Activated naive CD4-positive, alpha-beta T cell treated with anti-CD3 and anti-CD28 coated beads, Interleukin-2, amount 10 ng/mL, durations not matched to agents 7 days and 5 days (primary cell): ENCODE results near the gene OR2G3.

Experiments
- CTCF ChIA-PET: fragments of 350-600 bp; sonication (Branson Sonifier 250); formaldehyde crosslinking; loops from one replicate; lab custom pipeline; 2021; ENCODE audit warnings: antibody characterized with exemption; lab: Charles Lee
- DNase-seq: peaks from one replicate; pipeline ENCODE4 v3.0.0-alpha.2; 2020
- H3K27ac Mint-ChIP-seq: one replicate; pipeline ENCODE4 v1.8.0; 2021; ENCODE audit warnings: mild to moderate bottlenecking, moderate library complexity, mixed read lengths
- H3K27me3 Mint-ChIP-seq: one replicate; pipeline ENCODE4 v1.8.0; 2021; ENCODE audit warnings: mild to moderate bottlenecking, mixed read lengths
- H3K36me3 Mint-ChIP-seq: one replicate; pipeline ENCODE4 v1.8.0; 2021; ENCODE audit warnings: mixed read lengths
- H3K4me1 Mint-ChIP-seq: one replicate; pipeline ENCODE4 v1.8.0; 2021; ENCODE audit warnings: mixed read lengths
- H3K4me3 Mint-ChIP-seq: one replicate; pipeline ENCODE4 v1.8.0; 2021; ENCODE audit warnings: mild to moderate bottlenecking, moderate library complexity, mixed read lengths
- H3K9me3 Mint-ChIP-seq: one replicate; pipeline ENCODE4 v1.8.0; 2021; ENCODE audit warnings: mixed read lengths

OR2G3 gene

DNA sequence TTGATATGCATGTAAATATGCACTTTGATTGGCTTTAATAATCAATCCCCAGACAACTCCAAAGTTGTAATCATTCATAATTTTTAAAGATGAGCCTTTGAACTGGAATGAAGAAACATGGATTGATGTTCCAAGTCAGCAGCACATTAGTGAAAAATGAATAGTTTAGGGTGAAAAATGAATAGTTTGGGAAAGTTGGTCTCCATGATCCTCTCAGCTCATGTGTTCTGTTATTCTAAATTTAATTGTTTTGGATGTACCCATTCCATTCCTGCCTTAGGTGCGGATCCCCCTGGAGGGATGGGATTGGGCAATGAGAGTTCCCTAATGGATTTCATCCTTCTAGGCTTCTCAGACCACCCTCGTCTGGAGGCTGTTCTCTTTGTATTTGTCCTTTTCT lies at the start of gene OR2G3:
Gene OR2G3, plus strand, starts transcription at position 301 of the 400 bp plus-strand sequence. Its CDS starts 0 bp downstream, at position 301.
- no peak within 1 kb of the TSS for H3K27ac Mint-ChIP-seq
- no peak within 1 kb of the TSS for H3K4me3 Mint-ChIP-seq
- no peaks in the 10 kb centered on the region for H3K27me3 Mint-ChIP-seq
- H3K9me3 Mint-ChIP-seq = no peaks in the 10 kb centered on the region
- H3K36me3 Mint-ChIP-seq = no peaks in the 10 kb centered on the region
- CTCF ChIA-PET = no interaction called here
- no peak for DNase-seq
- H3K4me1 Mint-ChIP-seq = no peaks in the 10 kb centered on the region

DNA sequence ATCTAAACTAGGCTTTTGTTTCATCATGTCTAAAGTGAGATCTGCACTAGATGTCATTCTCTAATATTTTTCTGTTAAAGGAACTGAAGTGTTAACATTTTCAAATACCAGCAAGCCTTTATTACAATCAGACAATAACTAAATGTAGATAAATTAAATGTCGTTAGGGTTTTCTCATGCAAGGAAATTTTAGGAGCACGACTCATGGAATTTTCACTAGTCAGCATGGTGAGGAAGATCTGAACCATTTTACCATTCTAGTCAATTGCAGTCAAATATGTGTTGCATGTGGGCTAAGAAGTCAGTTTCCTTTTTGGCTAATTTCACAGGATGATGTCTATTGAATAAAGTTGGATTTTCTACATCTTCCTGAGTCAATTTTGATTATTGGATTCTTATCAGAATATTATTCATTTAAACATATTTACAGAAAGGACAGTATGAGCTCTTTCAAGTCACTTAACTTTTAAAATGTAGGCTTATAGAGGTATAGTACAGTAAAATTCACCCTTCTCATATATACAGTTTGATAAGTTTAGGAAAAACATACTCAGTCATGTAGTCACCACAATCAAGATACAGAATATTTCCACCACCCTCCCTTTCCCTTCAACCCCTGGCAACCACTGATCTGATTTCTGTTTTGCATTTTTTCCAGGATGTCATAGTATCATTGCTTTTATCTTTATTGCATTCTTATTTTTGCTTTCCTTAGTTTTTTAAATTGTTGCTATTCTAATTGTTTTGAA lies 47.3 kb upstream of the OR2G3 start:
- H3K27ac Mint-ChIP-seq = no peak overlapping the region
- no peak overlapping the region for H3K4me3 Mint-ChIP-seq
- CTCF ChIA-PET = no interaction called here
- H3K36me3 Mint-ChIP-seq = no peaks in the 10 kb centered on the region
- DNase-seq = no peak
- H3K27me3 Mint-ChIP-seq = no peaks in the 10 kb centered on the region
- H3K4me1 Mint-ChIP-seq = no peaks in the 10 kb centered on the region
- no peaks in the 10 kb centered on the region for H3K9me3 Mint-ChIP-seq

DNA sequence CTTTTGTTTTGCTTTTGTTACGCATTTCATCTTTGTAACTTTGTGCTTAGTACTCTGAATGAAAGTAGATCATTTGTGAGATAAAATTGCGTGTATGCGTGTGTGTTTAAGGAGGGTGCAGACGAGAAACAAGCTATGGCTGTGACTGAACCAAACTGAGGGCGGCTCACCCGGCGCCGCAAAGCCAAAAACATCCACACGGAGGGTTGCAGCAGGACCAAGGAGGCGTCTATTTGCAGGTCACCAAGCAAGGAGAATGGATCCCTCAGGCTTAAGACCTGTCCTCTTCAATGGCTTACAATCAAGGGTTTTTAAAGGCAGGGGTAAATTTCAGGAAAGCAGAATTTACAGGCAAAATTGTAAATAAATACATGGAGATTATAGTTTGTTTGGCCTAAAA lies 43.7 kb upstream of the OR2G3 start:
- Mint-ChIP-seq H3K36me3 (no peaks in the 10 kb centered on the region), H3K4me1 (no peaks in the 10 kb centered on the region), H3K4me3 (no peak overlapping the region), H3K27me3 (no peaks in the 10 kb centered on the region), H3K27ac (no peak overlapping the region), H3K9me3 (no peaks in the 10 kb centered on the region)
- DNase-seq = no peak
- CTCF ChIA-PET = no interaction called here

DNA sequence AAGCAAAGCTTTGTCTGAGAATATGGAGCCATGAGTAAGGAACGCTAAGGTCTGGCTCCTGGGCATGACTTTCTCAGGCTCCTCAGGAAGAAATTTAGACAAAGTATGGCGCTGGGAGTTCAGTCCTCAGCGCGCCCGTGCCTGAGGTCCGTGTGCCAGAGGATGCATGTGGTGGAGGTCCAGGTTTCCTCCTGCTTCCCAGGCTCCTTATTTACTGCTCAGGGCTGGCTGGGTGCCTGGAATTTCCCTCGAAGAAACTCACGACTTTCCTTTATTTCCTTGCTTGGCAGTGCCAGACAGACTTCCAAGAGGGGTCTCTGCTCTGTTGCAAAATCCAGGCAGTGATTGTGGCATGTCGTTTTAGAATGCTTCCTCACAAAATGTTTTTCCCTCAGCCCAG lies 43.2 kb upstream of the OR2G3 start:
- Mint-ChIP-seq H3K4me3 (no peak overlapping the region), H3K36me3 (no peaks in the 10 kb centered on the region), H3K4me1 (no peaks in the 10 kb centered on the region), H3K27ac (no peak overlapping the region), H3K27me3 (no peaks in the 10 kb centered on the region), H3K9me3 (no peaks in the 10 kb centered on the region)
- CTCF ChIA-PET = no interaction called here
- no peak for DNase-seq

DNA sequence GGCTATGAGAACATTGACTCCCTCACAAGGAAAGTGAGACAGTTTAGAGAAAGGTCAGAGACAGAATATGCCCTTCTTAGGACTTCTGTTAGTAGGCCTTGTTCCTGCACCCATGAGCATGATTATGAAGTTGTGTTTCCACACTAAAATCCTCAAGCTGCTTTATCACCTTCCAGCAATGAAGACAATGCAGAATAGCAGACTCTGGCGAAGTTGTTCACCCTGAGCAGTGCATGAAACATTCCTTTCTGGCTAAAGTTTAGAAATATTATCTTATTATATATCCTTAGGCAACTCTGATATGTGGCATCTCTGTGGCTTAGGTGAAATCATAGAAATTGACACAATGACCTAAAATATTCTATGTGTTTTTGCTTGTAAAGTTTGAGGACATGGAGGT lies 31.1 kb upstream of the OR2G3 start:
- Mint-ChIP-seq H3K27me3 (peaks cover 7% of the 10 kb centered on the region), H3K4me3 (no peak overlapping the region), H3K4me1 (no peaks in the 10 kb centered on the region), H3K36me3 (no peaks in the 10 kb centered on the region), H3K27ac (no peak overlapping the region), H3K9me3 (peaks cover 4% of the 10 kb centered on the region)
- CTCF ChIA-PET = interaction anchor here (0.6 kb wide), 1 partner anchor 333 kb away, joined by 3 read pairs; no protein-coding TSS in a partner anchor
- no peak for DNase-seq

DNA sequence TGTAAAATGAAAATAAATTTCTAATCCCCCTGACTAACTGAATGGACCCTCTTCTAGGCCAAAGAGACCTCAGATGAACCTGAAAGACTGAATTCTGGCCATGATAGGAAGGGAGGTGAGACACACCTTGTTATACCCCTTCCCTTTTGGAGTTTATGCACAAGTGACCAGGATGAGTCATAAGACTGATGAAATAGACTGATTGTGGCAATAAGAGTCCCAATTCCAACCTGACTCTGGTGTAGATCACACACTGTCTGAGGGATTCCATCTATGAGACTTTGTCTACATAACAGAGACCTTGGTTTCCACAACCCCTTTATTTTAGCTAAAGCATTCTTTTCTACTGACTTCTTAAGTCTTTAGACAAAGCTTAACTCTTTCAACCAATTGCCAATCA lies 30.7 kb upstream of the OR2G3 start:
- no peak for DNase-seq
- Mint-ChIP-seq H3K4me3 (no peak overlapping the region), H3K4me1 (no peaks in the 10 kb centered on the region), H3K27ac (no peak overlapping the region), H3K36me3 (no peaks in the 10 kb centered on the region), H3K9me3 (peaks cover 4% of the 10 kb centered on the region), H3K27me3 (peaks cover 7% of the 10 kb centered on the region)
- CTCF ChIA-PET = no interaction called here

DNA sequence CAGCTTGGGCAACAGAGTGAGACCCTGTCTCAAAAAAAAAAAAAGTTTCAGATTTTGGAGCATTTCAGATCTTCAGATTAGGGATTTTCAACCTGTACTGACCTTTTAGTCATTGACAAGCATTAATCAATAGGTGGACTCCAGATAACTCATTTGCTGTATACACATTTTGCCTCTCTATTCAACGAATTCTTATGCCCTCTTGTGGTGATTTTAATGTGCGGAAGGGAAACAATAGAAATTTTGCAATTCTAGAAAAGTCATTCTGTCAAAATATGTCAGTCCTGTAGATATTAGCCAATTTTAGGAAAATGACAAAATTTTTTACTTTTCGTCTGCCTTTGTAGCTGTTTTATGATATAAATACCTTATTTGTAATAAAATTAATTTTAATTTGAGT lies 28.9 kb upstream of the OR2G3 start:
- no peaks in the 10 kb centered on the region for H3K36me3 Mint-ChIP-seq
- no peaks in the 10 kb centered on the region for H3K4me1 Mint-ChIP-seq
- no peak overlapping the region for H3K27ac Mint-ChIP-seq
- CTCF ChIA-PET = interaction anchor here (1.6 to 1.8 kb wide), 3 partner anchors 187 to 204 kb away, joined by 3 to 7 read pairs (median 5); no protein-coding TSS in a partner anchor
- no peak for DNase-seq
- no peaks in the 10 kb centered on the region for H3K9me3 Mint-ChIP-seq
- H3K4me3 Mint-ChIP-seq = no peak overlapping the region
- H3K27me3 Mint-ChIP-seq = peaks cover 7% of the 10 kb centered on the region

DNA sequence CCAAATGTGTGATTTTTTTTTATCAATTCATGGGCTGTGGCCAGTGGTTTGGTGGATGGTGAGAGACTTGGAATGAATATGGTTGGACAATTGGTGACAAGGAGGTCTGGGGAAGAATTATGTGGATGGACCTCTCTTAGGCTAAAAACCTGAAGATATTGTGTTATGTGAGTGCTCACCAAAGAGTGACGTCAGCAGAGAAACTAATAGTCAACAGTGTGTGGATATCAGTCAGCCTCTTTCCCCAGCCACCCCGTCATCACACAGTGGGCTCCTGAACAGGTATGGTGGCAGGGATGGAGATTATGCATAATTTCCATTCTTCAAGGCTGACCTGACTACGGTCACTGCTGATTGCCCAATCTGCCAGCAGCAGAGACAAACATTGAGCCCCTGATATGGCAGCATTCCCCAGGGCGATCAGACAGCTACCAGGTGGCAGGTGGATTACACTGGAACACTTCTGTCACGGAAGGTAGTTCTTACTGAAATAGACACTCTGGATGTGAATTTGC lies 26.4 kb upstream of the OR2G3 start:
- H3K9me3 Mint-ChIP-seq = no peaks in the 10 kb centered on the region
- CTCF ChIA-PET = interaction anchor here (2.0 kb wide), 1 partner anchor 188 kb away, joined by 7 read pairs; no protein-coding TSS in a partner anchor
- no peaks in the 10 kb centered on the region for H3K36me3 Mint-ChIP-seq
- no peak overlapping the region for H3K27ac Mint-ChIP-seq
- no peak for DNase-seq
- H3K27me3 Mint-ChIP-seq = no peaks in the 10 kb centered on the region
- no peak overlapping the region for H3K4me3 Mint-ChIP-seq
- no peaks in the 10 kb centered on the region for H3K4me1 Mint-ChIP-seq

DNA sequence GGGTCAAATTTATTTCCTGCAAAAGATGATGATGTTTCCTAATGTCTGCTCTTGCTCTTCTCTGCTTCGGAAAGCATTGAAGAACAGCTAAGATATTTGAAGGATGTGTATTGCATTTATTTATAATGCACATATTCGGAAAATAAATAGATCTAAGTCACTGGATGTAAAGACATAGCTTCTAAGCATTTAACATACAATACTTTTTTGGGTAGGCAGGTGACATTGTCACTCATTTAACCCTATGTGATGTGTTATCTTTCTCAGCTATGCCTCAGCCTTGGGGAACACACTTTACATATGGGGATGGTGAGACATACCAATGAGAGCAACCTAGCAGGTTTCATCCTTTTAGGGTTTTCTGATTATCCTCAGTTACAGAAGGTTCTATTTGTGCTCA lies 17.3 kb upstream of the OR2G3 start, which contains the start of gene OR2G2:
Gene OR2G2, plus strand, starts transcription at position 301 of the 400 bp plus-strand sequence. Its CDS starts 0 bp downstream, at position 301.
- no peak for DNase-seq
- H3K9me3 Mint-ChIP-seq = no peaks in the 10 kb centered on the region
- CTCF ChIA-PET = no interaction called here
- H3K27ac Mint-ChIP-seq = no peak within 1 kb of the TSS
- no peaks in the 10 kb centered on the region for H3K36me3 Mint-ChIP-seq
- H3K27me3 Mint-ChIP-seq = no peaks in the 10 kb centered on the region
- H3K4me3 Mint-ChIP-seq = no peak within 1 kb of the TSS
- no peaks in the 10 kb centered on the region for H3K4me1 Mint-ChIP-seq

DNA sequence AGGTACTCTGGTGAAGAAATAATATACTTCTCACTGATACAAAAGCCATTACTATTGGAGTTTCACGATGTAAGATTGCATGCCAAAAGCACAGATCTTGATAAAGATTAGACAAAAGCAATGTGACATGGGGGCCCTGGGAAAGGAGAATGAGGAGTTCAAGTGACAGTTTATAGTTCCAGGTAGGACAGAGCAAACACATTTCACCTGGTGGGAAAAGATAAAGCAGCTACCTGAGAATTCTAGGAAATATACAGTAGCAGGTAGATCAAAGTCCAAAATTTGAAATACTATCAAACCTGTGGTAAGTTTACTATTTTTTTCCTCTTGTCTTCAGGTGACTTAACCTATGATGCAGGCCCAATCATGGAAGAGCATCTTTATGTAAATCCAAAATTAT lies 8.0 kb downstream of the OR2G3 start:
- H3K27ac Mint-ChIP-seq = no peak overlapping the region
- no peaks in the 10 kb centered on the region for H3K9me3 Mint-ChIP-seq

DNA sequence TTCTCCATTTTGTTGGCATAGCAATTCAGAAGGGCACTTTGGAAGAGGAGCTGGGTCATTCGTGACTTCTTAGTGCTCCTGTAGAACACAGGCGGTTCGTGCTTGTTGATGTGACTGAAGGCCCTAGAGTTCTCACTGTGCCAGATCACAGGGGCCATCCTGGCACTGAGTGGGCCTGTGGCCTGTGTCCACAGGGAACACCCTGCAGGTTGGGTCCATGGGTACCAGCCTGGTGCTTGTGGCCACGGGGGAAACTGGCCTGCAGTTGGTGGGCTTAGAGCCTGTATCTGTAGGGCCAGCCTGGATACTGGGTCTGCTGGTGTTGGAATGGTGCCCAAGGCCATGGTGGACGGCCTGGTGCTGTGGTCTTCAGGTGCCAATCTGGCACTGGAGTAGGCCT lies 9.2 kb downstream of the OR2G3 start:
- CTCF ChIA-PET = no interaction called here
- no peaks in the 10 kb centered on the region for H3K9me3 Mint-ChIP-seq
- no peaks in the 10 kb centered on the region for H3K36me3 Mint-ChIP-seq
- no peaks in the 10 kb centered on the region for H3K4me1 Mint-ChIP-seq
- H3K27ac Mint-ChIP-seq = no peak overlapping the region
- no peak overlapping the region for H3K4me3 Mint-ChIP-seq
- no peaks in the 10 kb centered on the region for H3K27me3 Mint-ChIP-seq
- DNase-seq = no peak

More for the DNA sequence above, 8.0 kb downstream of the OR2G3 start:
- Mint-ChIP-seq H3K36me3 (no peaks in the 10 kb centered on the region), H3K4me3 (no peak overlapping the region), H3K4me1 (no peaks in the 10 kb centered on the region), H3K27me3 (no peaks in the 10 kb centered on the region)
- CTCF ChIA-PET = no interaction called here
- no peak for DNase-seq

DNA sequence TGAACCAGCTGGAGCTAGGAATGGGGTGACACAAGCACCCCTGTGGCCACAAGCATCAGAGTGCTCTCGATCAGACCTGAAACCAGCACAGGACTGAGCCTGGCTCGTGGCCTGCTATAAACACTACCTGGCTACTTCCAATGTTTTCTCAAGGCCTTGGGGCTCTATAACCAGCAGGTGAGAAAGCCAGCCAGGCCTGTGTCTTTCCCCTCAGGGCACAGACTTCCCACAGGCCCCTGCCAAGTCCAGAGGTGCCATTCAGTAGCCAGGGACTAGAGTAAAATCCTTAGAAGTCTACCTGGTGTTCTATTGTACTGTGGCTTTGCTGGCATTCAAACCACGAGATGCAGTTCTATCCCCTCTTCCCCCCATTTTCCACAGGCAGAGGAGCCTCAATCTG lies 22.6 kb downstream of the OR2G3 start:
- Mint-ChIP-seq H3K27me3 (no peaks in the 10 kb centered on the region), H3K9me3 (no peaks in the 10 kb centered on the region), H3K4me3 (no peak overlapping the region), H3K4me1 (no peaks in the 10 kb centered on the region), H3K27ac (no peak overlapping the region), H3K36me3 (no peaks in the 10 kb centered on the region)
- DNase-seq = no peak
- CTCF ChIA-PET = no interaction called here

DNA sequence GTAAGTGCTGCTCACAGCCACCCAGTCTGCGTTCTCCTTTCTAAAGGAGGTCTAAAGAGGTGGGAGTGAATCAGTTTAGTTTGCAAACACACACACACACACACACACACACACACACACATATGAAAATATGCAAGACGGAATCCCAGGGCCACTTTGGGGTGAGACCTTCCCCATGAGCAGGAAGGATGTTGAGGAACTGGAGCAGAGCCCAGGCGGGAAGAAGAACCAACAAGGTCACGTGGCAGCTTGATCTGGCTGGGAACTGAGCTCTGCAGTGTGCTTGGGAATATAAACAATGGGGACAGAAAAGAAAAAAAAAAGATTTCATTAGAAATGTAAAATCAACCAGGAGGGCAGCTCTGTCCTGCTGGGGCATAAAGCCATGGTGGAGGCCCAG lies 32.6 kb downstream of the OR2G3 start:
- Mint-ChIP-seq H3K9me3 (peaks cover 10% of the 10 kb centered on the region), H3K36me3 (no peaks in the 10 kb centered on the region), H3K27ac (no peak overlapping the region), H3K27me3 (peaks cover 19% of the 10 kb centered on the region), H3K4me3 (no peak overlapping the region), H3K4me1 (no peaks in the 10 kb centered on the region)
- DNase-seq = no peak
- CTCF ChIA-PET = no interaction called here

DNA sequence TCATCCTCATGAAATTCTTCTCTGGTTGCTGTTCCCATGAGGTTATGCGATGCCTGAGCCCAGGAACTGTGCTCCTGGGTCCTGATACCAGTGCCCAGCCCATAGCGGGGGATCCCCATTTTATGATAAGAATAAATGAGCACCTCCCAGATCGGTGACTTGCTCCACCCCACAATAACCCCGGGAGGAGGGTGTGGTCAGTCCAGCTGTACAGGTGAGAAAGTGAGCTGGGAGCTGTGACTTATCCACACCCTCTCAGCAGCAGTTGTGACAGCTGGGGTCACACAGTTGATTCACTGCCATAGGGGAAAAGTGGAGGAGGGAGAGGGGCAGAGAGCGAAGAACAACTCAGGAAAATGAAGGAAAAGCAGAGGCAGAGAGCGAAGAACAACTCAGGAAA lies 33.4 kb downstream of the OR2G3 start:
- no peak for DNase-seq
- H3K27me3 Mint-ChIP-seq = peaks cover 19% of the 10 kb centered on the region
- H3K4me1 Mint-ChIP-seq = no peaks in the 10 kb centered on the region
- H3K27ac Mint-ChIP-seq = no peak overlapping the region
- CTCF ChIA-PET = no interaction called here
- H3K4me3 Mint-ChIP-seq = no peak overlapping the region
- H3K9me3 Mint-ChIP-seq = peaks cover 10% of the 10 kb centered on the region
- no peaks in the 10 kb centered on the region for H3K36me3 Mint-ChIP-seq

DNA sequence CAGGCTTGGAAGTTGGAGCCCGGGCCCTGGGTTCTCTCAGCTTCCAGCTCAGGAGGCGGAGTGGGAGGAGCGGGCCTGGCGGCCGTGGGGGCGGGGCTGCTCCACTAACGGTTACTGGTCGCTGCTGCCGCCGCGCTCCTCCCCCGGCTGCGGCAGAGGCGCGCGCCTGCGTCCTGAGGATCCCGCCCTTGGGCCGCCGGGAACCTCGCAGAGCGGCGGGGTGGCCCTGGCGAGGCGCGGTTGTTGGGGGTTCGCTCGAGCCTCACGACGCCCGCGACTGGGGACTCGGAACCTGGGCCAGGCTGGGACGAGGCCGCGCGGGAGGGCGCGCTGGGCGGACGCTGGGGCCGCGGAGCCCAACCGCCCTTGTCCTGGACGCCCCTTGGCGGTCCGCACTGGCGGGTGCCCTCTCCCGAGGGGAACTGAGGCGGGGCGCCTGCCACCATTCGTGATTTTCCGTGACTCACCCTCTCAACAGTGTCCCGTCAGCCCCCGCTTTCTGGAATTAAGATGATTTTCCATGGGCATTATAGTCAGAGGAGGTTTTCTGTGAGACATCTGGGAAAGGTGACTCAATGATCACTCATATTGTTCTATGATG lies 34.1 kb downstream of the OR2G3 start:
- no peaks in the 10 kb centered on the region for H3K4me1 Mint-ChIP-seq
- peaks cover 10% of the 10 kb centered on the region for H3K9me3 Mint-ChIP-seq
- H3K4me3 Mint-ChIP-seq = no peak overlapping the region
- H3K27me3 Mint-ChIP-seq = peaks cover 19% of the 10 kb centered on the region
- CTCF ChIA-PET = no interaction called here
- H3K27ac Mint-ChIP-seq = no peak overlapping the region
- peak; percentile 44 for DNase-seq
- no peaks in the 10 kb centered on the region for H3K36me3 Mint-ChIP-seq
